ENCODE data around the gene HIVEP1.

HIVEP1 gene

DNA sequence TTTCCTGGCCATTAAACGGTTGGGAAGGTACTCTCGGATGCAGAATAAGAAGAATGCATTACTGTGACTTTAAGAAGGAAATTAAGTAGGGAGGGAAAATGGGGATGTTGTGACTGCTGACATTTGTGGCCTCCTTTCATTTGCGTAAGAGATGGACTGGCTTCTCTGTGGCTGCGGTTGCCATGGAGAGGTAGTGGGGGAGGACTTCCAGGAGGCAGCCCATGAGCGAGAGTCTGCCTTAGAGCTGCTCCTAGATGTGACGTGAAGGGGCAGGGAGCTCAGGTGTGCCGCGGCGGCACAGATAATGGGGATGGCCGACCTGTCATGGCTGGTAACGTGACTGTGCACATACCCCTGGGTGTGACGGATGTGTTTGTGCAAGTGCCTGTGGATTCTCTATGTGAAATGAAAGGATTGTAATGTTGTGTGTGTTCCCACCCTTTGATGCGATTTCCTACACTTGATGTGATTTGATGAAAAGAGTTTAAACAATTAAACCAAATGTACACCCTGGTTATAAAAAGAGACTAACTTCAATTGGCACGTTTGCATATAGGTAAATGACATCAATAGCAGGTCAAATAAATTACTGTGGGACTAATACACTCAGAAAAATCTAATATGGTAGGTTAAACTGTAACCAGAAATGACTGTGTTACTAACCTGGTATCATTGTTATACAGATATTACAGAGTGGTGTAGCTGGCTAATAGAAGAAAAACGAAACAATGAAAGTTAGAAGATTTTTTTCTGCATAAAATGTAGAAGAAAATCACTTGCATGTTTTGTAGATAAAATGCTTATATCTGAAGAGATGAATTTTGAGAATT, 48.9 kb downstream of the HIVEP1 start (continued):
- no peak for TF ChIP-seq ZNF23 (tag by site-specific recombination; IDR thresholded peaks at IDR 0.05; ENCODE audit: borderline replicate concordance)
- TF ChIP-seq ZNF366 (tag by site-specific recombination; conservative IDR thresholded peaks at IDR 0.05) = peak; percentile 60
- TF ChIP-seq PRDM10 (tag by site-specific recombination; IDR thresholded peaks at IDR 0.05) = peak; percentile 39
- 0 out of 2 replicates have a peak, but pooled peaks have one; percentile 16 for TF ChIP-seq YY1 (tag by site-specific recombination; IDR thresholded peaks at IDR 0.05)
- no peak for TF ChIP-seq ZBTB11 (tag by site-specific recombination; conservative IDR thresholded peaks at IDR 0.05; ENCODE audit: low read depth)

- Histone ChIP-seq H3K36me3 (ENCODE audit: control insufficient read depth in 2 of 2, insufficient read depth in 1 of 2, low read length in 2 of 2) (no peaks in the 10 kb centered on the region), H3K27ac (ENCODE audit: extremely low read depth, low read depth, low read length) (no peak overlapping the region), H3K9me3 (ENCODE audit: control insufficient read depth, insufficient read depth, low read depth, low read length) (no peaks in the 10 kb centered on the region), H3K4me1 (ENCODE audit: control insufficient read depth, insufficient read depth, low read length) (peaks cover 20% of the 10 kb centered on the region; the same call in 1 of the 2 replicates), H3K4me3 (ENCODE audit: low read depth, low read length) (no peak overlapping the region)
- CTCF ChIA-PET = interaction anchor here (0.6 kb wide), 3 partner anchors 25 to 849 kb away, joined by 3 to 4 read pairs (median 3); no protein-coding TSS in a partner anchor
- POLR2A ChIA-PET = no interaction called here
- no peak for TF ChIP-seq HOXA7 (CRISPR knock-in tag; IDR thresholded peaks at IDR 0.05; ENCODE audit: borderline replicate concordance)
- TF ChIP-seq, protein P1, sequence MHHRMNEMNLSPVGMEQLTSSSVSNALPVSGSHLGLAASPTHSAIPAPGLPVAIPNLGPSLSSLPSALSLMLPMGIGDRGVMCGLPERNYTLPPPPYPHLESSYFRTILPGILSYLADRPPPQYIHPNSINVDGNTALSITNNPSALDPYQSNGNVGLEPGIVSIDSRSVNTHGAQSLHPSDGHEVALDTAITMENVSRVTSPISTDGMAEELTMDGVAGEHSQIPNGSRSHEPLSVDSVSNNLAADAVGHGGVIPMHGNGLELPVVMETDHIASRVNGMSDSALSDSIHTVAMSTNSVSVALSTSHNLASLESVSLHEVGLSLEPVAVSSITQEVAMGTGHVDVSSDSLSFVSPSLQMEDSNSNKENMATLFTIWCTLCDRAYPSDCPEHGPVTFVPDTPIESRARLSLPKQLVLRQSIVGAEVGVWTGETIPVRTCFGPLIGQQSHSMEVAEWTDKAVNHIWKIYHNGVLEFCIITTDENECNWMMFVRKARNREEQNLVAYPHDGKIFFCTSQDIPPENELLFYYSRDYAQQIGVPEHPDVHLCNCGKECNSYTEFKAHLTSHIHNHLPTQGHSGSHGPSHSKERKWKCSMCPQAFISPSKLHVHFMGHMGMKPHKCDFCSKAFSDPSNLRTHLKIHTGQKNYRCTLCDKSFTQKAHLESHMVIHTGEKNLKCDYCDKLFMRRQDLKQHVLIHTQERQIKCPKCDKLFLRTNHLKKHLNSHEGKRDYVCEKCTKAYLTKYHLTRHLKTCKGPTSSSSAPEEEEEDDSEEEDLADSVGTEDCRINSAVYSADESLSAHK (tag by site-specific recombination; IDR thresholded peaks at IDR 0.05) = peak; percentile 17; the same call in 1 of the 2 replicates
- TF ChIP-seq WT1 (tag by site-specific recombination; IDR thresholded peaks at IDR 0.05) = no peak
Measured at GRCh38 chr6:12062605-12063004, 50.5 kb downstream of the HIVEP1 start.

DNA sequence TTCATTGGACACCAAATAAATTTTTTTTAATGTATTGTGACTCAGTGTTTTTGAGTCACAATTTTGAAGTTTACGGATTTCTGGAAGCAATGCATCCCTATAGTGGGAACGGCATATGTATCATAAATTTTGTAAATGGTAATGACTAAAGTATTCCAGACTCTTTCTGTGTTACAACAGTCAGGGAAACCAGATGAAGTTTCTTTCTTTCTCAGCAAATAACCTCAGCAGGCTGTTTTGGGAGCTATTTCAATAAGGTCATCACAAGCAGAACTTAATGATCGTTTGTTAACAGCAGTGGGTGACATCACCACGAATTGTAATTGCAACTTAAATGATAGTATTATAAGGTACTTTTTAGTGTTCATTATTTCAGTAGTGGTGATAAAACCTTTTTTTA, 52.0 kb downstream of the HIVEP1 start:
- ChIA-PET CTCF (interaction anchor here (0.6 kb wide), 1 partner anchor 25 kb away, joined by 3 read pairs; no protein-coding TSS in a partner anchor), POLR2A (no interaction called here)
- no peak overlapping the region for H3K27ac ChIP-seq (ENCODE audit: extremely low read depth, low read depth, low read length)
- peaks cover 20% of the 10 kb centered on the region; the same call in 1 of the 2 replicates for H3K4me1 ChIP-seq (ENCODE audit: control insufficient read depth, insufficient read depth, low read length)
- H3K36me3 ChIP-seq (ENCODE audit: control insufficient read depth in 2 of 2, insufficient read depth in 1 of 2, low read length in 2 of 2) = no peaks in the 10 kb centered on the region
- H3K4me3 ChIP-seq (ENCODE audit: low read depth, low read length) = no peak overlapping the region
- no peaks in the 10 kb centered on the region for H3K9me3 ChIP-seq (ENCODE audit: control insufficient read depth, insufficient read depth, low read depth, low read length)
- TF ChIP-seq, protein P2, sequence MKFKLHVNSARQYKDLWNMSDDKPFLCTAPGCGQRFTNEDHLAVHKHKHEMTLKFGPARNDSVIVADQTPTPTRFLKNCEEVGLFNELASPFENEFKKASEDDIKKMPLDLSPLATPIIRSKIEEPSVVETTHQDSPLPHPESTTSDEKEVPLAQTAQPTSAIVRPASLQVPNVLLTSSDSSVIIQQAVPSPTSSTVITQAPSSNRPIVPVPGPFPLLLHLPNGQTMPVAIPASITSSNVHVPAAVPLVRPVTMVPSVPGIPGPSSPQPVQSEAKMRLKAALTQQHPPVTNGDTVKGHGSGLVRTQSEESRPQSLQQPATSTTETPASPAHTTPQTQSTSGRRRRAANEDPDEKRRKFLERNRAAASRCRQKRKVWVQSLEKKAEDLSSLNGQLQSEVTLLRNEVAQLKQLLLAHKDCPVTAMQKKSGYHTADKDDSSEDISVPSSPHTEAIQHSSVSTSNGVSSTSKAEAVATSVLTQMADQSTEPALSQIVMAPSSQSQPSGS (tag by site-specific recombination; IDR thresholded peaks at IDR 0.05; ENCODE audit: low read depth) = peak; percentile 64
- TF ChIP-seq ZNF274 (IDR thresholded peaks at IDR 0.05; ENCODE audit: low read length) = no peak
- TF ChIP-seq ZNF274 (tag by site-specific recombination; IDR thresholded peaks at IDR 0.05; ENCODE audit: borderline replicate concordance) = no peak
- 0 out of 2 replicates have a peak, but pooled peaks have one; percentile 21 for TF ChIP-seq PRDM6 (tag by site-specific recombination; IDR thresholded peaks at IDR 0.05)

Data from HEK293 (cell line).